DOHH2 (cell line): ENCODE measurements around the gene SCGB1C2.

ENCODE experiments used
- CTCF ChIP-seq: fragments of 200-600 bp; sonication (generic); IDR thresholded peaks from one replicate; pipeline ENCODE4 v1.5.1; 2014; ENCODE audit warnings: antibody characterized with exemption, mild to moderate bottlenecking, low read depth, low read length; ENCODE audit not compliant: poor library complexity, severe bottlenecking
- EZH2phosphoT487 ChIP-seq: fragments of 200-600 bp; sonication (generic); IDR thresholded peaks from 2 replicates; pipeline ENCODE4 v1.6.1; 2017; ENCODE audit warnings: borderline replicate concordance, mild to moderate bottlenecking, antibody characterized with exemption, low read length, moderate library complexity, mixed read lengths

GRCh38 chr17:177155-177554 is 39.8 kb downstream of the SCGB1C2 start:
- TF ChIP-seq CTCF = no peak
- no peak for TF ChIP-seq EZH2phosphoT487
